ENCODE results near the gene GALR3. TPM values are rescaled to one million over a fixed set of nuclear protein-coding genes. Genes with fewer than 3 reads are reported as not detected.

GALR3 gene
- total RNA-seq, 1 donor from 2014 or later, result not detected

DNA sequence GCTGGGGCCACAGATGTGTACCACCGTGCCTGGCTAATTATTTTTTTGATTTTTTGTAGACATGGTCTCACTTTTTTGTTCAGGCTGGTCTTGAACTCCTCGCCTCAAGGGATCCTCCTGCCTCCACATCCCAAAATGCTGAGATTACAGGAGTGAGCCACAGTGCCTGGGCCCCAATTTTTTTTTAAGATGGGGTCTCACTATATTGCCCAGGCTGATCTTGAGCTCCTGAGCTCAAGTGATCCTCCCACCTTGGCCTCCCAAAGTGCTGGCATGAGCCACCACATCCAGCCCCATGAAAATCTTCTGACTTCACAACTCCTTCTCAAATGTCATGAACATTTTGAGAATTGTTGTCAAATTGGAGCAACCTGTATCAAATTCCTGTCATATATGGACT, 23.3 kb downstream of the GALR3 start:
- TF ChIP-seq, protein P1, sequence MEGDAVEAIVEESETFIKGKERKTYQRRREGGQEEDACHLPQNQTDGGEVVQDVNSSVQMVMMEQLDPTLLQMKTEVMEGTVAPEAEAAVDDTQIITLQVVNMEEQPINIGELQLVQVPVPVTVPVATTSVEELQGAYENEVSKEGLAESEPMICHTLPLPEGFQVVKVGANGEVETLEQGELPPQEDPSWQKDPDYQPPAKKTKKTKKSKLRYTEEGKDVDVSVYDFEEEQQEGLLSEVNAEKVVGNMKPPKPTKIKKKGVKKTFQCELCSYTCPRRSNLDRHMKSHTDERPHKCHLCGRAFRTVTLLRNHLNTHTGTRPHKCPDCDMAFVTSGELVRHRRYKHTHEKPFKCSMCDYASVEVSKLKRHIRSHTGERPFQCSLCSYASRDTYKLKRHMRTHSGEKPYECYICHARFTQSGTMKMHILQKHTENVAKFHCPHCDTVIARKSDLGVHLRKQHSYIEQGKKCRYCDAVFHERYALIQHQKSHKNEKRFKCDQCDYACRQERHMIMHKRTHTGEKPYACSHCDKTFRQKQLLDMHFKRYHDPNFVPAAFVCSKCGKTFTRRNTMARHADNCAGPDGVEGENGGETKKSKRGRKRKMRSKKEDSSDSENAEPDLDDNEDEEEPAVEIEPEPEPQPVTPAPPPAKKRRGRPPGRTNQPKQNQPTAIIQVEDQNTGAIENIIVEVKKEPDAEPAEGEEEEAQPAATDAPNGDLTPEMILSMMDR (IDR thresholded peaks at IDR 0.05; ENCODE audit: unreplicated experiment), result no peak
- Mint-ChIP-seq H3K4me3 (ENCODE audit: unreplicated experiment) (no peak overlapping the region), H3K27ac (ENCODE audit: unreplicated experiment) (no peak overlapping the region), H3K9me3 (ENCODE audit: unreplicated experiment) (no peaks in the 10 kb centered on the region), H3K27me3 (ENCODE audit: unreplicated experiment) (peaks cover 14% of the 10 kb centered on the region), H3K36me3 (ENCODE audit: low read depth, unreplicated experiment) (peaks cover 12% of the 10 kb centered on the region), H3K4me1 (ENCODE audit: unreplicated experiment) (peaks cover 24% of the 10 kb centered on the region)
- no peak for DNase-seq (ENCODE audit: low spot score)

DNA sequence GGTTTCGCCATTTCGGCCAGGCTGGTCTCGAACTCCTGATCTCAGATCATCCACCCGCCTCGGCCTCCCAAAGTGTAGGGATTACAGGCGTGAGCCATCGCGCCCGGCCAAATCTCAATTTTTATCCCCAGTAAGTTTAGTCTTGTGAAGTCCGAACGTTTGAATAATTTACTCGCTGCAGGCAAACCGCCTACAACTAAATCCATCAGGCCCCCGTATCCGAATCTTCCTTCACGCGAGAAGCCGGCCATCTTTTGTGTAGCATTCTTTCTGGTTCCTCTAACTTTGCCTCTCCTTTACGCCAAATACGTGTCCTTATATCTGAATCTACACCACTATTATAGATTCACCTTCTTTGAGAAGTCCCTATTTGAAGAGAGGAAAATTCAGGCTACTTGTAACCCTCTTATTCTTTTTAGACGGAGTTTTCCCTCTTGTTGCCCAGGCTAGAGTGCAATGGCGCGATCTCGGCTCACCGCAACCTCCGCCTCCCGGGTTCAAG, 25.5 kb downstream of the GALR3 start:
- H3K4me3 Mint-ChIP-seq (ENCODE audit: unreplicated experiment), result peak overlapping the region; percentile 98
- H3K27me3 Mint-ChIP-seq (ENCODE audit: unreplicated experiment), result peaks cover 11% of the 10 kb centered on the region
- H3K36me3 Mint-ChIP-seq (ENCODE audit: low read depth, unreplicated experiment), result peaks cover 25% of the 10 kb centered on the region
- H3K4me1 Mint-ChIP-seq (ENCODE audit: unreplicated experiment), result peaks cover 20% of the 10 kb centered on the region
- H3K27ac Mint-ChIP-seq (ENCODE audit: unreplicated experiment), result peak overlapping the region; percentile 97
- TF ChIP-seq, protein P1 (IDR thresholded peaks at IDR 0.05; ENCODE audit: unreplicated experiment), result no peak
- no peak for DNase-seq (ENCODE audit: low spot score)
- H3K9me3 Mint-ChIP-seq (ENCODE audit: unreplicated experiment), result no peaks in the 10 kb centered on the region

DNA sequence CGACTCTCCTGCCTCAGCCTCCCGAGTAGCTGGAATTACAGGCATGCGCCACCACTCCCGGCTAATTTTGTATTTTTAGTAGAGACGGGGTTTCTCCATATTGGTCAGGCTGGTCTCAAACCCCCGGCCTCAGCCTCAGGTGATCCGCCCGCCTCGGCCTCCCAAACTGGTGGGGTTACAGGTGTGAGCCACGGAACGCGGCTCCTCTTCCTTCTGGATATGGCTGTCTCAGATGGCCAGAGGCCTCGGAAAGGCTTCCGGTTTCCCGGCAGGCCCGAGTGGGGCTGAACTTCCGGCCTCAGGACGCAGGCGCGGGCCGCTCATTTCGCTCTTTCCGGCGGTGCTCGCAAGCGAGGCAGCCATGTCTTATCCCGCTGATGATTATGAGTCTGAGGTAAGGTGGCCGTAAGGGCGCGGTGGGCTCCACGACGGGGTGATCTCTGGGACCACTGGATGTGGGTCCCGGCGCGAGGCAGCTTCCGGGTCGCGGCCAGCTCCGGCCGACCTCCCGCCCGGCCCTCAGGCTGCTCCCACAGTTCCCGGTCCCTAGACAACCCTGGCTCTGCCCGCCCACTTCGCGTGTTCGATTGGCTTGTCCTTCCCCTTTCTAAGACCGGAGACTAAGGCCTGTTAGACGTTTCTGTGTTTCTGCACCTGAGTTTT, 26.0 kb downstream of the GALR3 start, which contains the start of gene EIF3L:
Gene EIF3L (plus strand): TSS at position 331 of the 663 bp plus-strand sequence. CDS start 31 bp downstream, at position 362.
- Mint-ChIP-seq H3K36me3 (ENCODE audit: low read depth, unreplicated experiment) (peaks cover 30% of the 10 kb centered on the region), H3K27ac (ENCODE audit: unreplicated experiment) (peak within 1 kb of the TSS; percentile 97), H3K9me3 (ENCODE audit: unreplicated experiment) (no peaks in the 10 kb centered on the region), H3K4me3 (ENCODE audit: unreplicated experiment) (peak within 1 kb of the TSS; percentile 98), H3K27me3 (ENCODE audit: unreplicated experiment) (peaks cover 11% of the 10 kb centered on the region), H3K4me1 (ENCODE audit: unreplicated experiment) (peaks cover 20% of the 10 kb centered on the region)
- peak; percentile 89 for DNase-seq (ENCODE audit: low spot score)
- TF ChIP-seq, protein P1 (IDR thresholded peaks at IDR 0.05; ENCODE audit: unreplicated experiment), result no peak

DNA sequence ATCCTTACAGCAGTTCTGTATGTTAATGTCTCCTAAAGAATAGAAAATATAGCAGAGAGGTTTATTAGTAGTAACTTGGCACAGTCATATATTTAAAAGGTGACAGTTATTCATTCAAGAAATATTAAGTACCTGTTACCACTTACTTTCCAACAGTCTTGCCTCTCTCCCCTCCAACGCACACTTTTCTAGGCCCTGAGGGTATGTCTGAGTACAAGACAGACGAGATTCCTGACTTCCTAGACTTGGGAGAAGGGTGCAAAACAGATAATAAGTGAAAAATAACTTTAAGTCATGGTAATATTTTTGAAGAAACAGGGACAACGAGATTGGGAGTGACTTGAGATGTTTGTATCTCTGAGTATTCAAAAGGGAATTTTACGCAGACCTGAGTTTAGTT, 27.6 kb downstream of the GALR3 start:
- TF ChIP-seq, protein P1 (IDR thresholded peaks at IDR 0.05; ENCODE audit: unreplicated experiment), result no peak
- H3K27ac Mint-ChIP-seq (ENCODE audit: unreplicated experiment), result peak overlapping the region; percentile 61
- no peak for DNase-seq (ENCODE audit: low spot score)
- peaks cover 41% of the 10 kb centered on the region for H3K36me3 Mint-ChIP-seq (ENCODE audit: low read depth, unreplicated experiment)
- peaks cover 8% of the 10 kb centered on the region for H3K27me3 Mint-ChIP-seq (ENCODE audit: unreplicated experiment)
- peaks cover 20% of the 10 kb centered on the region for H3K4me1 Mint-ChIP-seq (ENCODE audit: unreplicated experiment)
- H3K9me3 Mint-ChIP-seq (ENCODE audit: unreplicated experiment), result no peaks in the 10 kb centered on the region
- H3K4me3 Mint-ChIP-seq (ENCODE audit: unreplicated experiment), result peak overlapping the region; percentile 58

DNA sequence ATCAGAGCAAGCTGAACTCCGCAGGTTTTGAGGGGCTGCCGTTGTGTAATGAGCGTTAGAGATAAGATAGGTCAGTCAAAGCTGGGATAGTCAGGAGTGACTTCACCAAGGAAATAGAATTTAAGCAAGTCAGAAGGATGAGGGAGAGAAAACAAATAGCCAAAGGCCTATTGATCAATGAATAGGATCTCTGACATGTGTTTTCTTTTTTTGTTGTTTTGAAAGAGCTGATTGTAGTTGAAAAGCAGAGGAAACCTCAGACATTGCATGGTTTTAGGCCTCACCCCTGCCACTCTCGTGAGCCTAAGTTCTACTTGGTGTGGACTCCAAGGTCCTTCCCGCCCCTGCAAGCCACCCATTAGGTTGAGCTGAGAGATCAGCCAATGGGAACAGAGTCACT, 29.2 kb downstream of the GALR3 start:
- no peak for DNase-seq (ENCODE audit: low spot score)
- peaks cover 42% of the 10 kb centered on the region for H3K36me3 Mint-ChIP-seq (ENCODE audit: low read depth, unreplicated experiment)
- peak overlapping the region; percentile 61 for H3K27ac Mint-ChIP-seq (ENCODE audit: unreplicated experiment)

More for the DNA sequence above, 29.2 kb downstream of the GALR3 start:
- Mint-ChIP-seq H3K4me3 (ENCODE audit: unreplicated experiment) (no peak overlapping the region), H3K27me3 (ENCODE audit: unreplicated experiment) (peaks cover 8% of the 10 kb centered on the region), H3K9me3 (ENCODE audit: unreplicated experiment) (no peaks in the 10 kb centered on the region), H3K4me1 (ENCODE audit: unreplicated experiment) (peaks cover 18% of the 10 kb centered on the region)
- TF ChIP-seq, protein P1 (IDR thresholded peaks at IDR 0.05; ENCODE audit: unreplicated experiment), result no peak
